ENCODE measurements around the gene NOMO2. TPM values are rescaled to one million over a fixed set of nuclear protein-coding genes. Genes with fewer than 3 reads are reported as not detected.
"Not testable (repeated sequence)": the region's sequence is repeated elsewhere in the genome, so short reads cannot be mapped to it uniquely, and the experiment has no call there.

NOMO2 gene
- total RNA-seq, 4 donors from 2014 or later: 51.8 to 140 (median 117) TPM

DNA sequence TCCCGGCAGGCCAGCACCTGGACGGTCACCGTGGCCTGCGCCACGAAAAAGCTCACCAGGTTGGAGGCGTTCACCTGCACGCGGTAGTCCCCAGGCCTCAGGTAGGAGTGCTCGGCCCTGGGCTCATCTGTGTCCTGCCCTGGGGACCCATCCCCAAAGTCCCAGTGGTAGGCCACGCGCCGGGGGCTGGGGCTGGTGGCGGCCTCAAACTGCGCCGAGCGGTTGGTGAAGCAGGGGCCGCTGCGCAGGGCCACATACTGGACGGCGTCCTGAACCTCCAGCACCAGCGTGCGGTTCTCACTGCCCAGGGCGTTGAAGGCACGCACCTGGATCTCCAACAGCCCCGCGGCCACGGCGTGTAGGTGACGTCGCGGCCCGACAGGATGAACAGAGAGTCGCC, 176.6 kb downstream of the NOMO2 start:
- H3K27ac ChIP-seq; H3K4me3 ChIP-seq; H3K27me3 ChIP-seq; intact Hi-C loops (cut with DNase I; ENCODE audit: low total_unique reads); in situ Hi-C loops (cut with MboI; ENCODE audit: low sequenced_read_pairs in 4 of 4); H3K36me3 ChIP-seq; ATAC-seq; DNase-seq; H3K4me1 ChIP-seq; H3K9me3 ChIP-seq: not testable (repeated sequence)

DNA sequence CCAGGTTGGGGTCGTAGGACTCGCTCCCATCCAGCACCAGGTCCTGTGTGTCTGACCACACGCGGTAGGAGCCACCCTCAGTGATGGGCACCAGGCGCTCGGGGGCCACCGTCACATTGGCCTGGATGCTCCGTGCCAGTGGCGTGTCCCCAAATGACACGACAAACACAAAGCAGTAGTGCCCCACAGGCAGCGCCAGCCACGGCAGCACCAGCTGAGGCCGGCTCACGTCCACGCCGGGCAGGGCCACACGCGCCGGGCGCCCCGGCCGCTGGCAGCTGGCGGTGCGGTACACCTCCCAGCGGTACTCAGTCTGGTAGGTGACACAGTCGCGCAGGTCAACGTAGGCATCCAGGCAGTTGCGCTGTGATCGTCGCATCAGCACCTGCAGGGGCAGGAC, 177.0 kb downstream of the NOMO2 start:
- H3K9me3 ChIP-seq; H3K4me1 ChIP-seq; H3K36me3 ChIP-seq; ATAC-seq; H3K27ac ChIP-seq; DNase-seq; H3K4me3 ChIP-seq; in situ Hi-C loops (cut with MboI; ENCODE audit: low sequenced_read_pairs in 4 of 4); H3K27me3 ChIP-seq; intact Hi-C loops (cut with DNase I; ENCODE audit: low total_unique reads): not testable (repeated sequence)

DNA sequence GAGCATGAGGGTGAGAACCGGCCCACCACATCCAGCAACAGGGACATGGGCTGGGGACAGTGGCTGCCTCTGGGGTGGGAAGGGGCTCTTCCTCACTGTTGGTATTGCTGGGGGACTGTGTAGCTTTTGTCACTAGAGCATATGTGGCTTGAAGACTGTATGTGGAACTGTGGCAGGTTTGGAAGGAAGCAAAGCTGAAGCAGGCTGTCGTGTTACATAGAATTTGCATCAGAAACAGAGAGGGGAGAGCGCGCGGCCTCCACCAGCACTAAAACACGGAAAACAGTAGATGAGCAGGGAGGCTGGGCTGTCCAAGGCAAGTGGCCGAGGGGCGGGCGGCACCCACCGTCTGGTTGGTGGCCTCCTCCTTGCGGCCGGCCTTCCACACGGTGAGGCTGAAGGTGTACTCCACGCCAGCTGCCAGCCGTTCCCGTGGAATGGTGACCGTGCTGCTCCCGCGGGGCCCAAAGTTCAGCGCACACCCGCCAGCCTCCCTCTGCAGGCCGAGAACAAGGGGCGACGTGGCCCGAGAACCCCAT, 177.7 kb downstream of the NOMO2 start:
- H3K9me3 ChIP-seq; H3K27me3 ChIP-seq; H3K27ac ChIP-seq; intact Hi-C loops (cut with DNase I; ENCODE audit: low total_unique reads); H3K36me3 ChIP-seq; H3K4me1 ChIP-seq; in situ Hi-C loops (cut with MboI; ENCODE audit: low sequenced_read_pairs in 4 of 4); H3K4me3 ChIP-seq; DNase-seq: not testable (repeated sequence)
- ATAC-seq: peak in 1 of 2 donors; percentile 33

DNA sequence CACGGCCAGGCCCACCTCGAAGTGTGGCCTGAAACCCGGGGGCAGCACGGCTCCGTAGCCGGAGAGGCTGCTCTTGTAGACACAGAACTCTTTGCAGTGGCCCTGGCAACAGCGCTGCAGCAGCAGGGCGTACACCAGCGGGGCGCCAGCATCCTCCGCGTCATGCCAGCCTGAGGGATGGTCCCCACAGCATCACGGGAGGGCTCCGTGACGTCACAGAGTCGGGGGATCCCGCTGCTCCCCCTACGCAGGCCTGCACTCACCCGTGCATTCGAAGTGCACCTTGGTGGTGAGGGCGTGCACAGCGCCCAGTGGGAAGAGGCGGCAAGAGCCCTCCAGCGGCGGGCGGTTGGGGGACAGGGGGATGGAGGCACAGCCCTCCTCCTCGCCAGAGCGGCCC, 179.2 kb downstream of the NOMO2 start:
- in situ Hi-C loops (cut with MboI; ENCODE audit: low sequenced_read_pairs in 4 of 4); H3K36me3 ChIP-seq; H3K27me3 ChIP-seq; intact Hi-C loops (cut with DNase I; ENCODE audit: low total_unique reads); H3K27ac ChIP-seq; H3K4me3 ChIP-seq; H3K4me1 ChIP-seq; ATAC-seq; DNase-seq; H3K9me3 ChIP-seq: not testable (repeated sequence)

Small RNAs within 50 kb of the gene (microRNA-seq; reads per million reads assigned to microRNA genes)
- gene MIR3179-3 (ENCODE audit: borderline replicate concordance in 2 of 2) (0 reads per million in 2 donors), gene MIR3179-4 (ENCODE audit: borderline replicate concordance in 2 of 2) (0 reads per million in 2 donors), gene MIR3180-3 (ENCODE audit: borderline replicate concordance in 2 of 2) (0 reads per million in 2 donors), gene MIR3670-3 (ENCODE audit: borderline replicate concordance in 2 of 2) (0 reads per million in 2 donors), gene MIR3670-4 (ENCODE audit: borderline replicate concordance in 2 of 2) (0 reads per million in 2 donors), gene MIR6770-3 (ENCODE audit: borderline replicate concordance in 2 of 2) (0 reads per million in 2 donors)

Other genes with a start within 250 kb of the NOMO2 start
- 10 to 100 TPM in 2 of 4 donors, 1 to 10 TPM in 1, under 1 TPM in 1; 0.51 to 32.2 (median 11.7) TPM for gene NPIPA8, start 225.4 kb downstream of the NOMO2 start, total RNA-seq
- 1,000 to 10,000 TPM; 1,340 to 2,259 (median 1,706) TPM for gene RPS15A, start 228.2 kb upstream of the NOMO2 start, total RNA-seq
- 10 to 100 TPM; 25.2 to 40.5 (median 37.5) TPM for gene ARL6IP1, start 239.5 kb upstream of the NOMO2 start, total RNA-seq